ENCODE measurements around the gene NR6A1. TPM values are rescaled to one million over a fixed set of nuclear protein-coding genes. Genes with fewer than 3 reads are reported as not detected.

Gene NR6A1
- total RNA-seq, 1 donor from 2014 or later = 4.0 TPM

- intact Hi-C loops (cut with DNase I) = no loop called here
- ATAC-seq (no peak), DNase-seq (no peak)
- Histone ChIP-seq H3K4me1 (no peaks in the 10 kb centered on the region), H3K4me3 (no peak overlapping the region), H3K9me3 (no peaks in the 10 kb centered on the region), H3K27ac (no peak overlapping the region), H3K36me3 (no peaks in the 10 kb centered on the region), H3K27me3 (no peaks in the 10 kb centered on the region)
- TF ChIP-seq CTCF (IDR thresholded peaks at IDR 0.05) = no peak
These were observed 226.6 kb downstream of the NR6A1 start for GRCh38 chr9:124544535-124544934.

GRCh38 chr9:124541824-124542223 lies 229.3 kb downstream of the NR6A1 start:
- H3K4me1 ChIP-seq = no peaks in the 10 kb centered on the region
- no peak for TF ChIP-seq CTCF (IDR thresholded peaks at IDR 0.05)

GRCh38 chr9:124537926-124538325 lies 233.2 kb downstream of the NR6A1 start:
- no peak overlapping the region for H3K27ac ChIP-seq
- no peak for DNase-seq
- intact Hi-C loops (cut with DNase I) = no loop called here
- H3K9me3 ChIP-seq = no peaks in the 10 kb centered on the region
- no peaks in the 10 kb centered on the region for H3K4me1 ChIP-seq
- no peaks in the 10 kb centered on the region for H3K36me3 ChIP-seq
- no peak for TF ChIP-seq CTCF (IDR thresholded peaks at IDR 0.05)
- no peak for ATAC-seq
- H3K4me3 ChIP-seq = no peak overlapping the region
- H3K27me3 ChIP-seq = no peaks in the 10 kb centered on the region

More at GRCh38 chr9:124541824-124542223, 229.3 kb downstream of the NR6A1 start:
- H3K36me3 ChIP-seq = no peaks in the 10 kb centered on the region
- no peaks in the 10 kb centered on the region for H3K27me3 ChIP-seq
- intact Hi-C loops (cut with DNase I) = no loop called here
- no peak overlapping the region for H3K27ac ChIP-seq
- DNase-seq = no peak
- H3K9me3 ChIP-seq = no peaks in the 10 kb centered on the region
- no peak for ATAC-seq
- H3K4me3 ChIP-seq = no peak overlapping the region

GRCh38 chr9:124535846-124536245 lies 235.3 kb downstream of the NR6A1 start:
- H3K36me3 ChIP-seq = no peaks in the 10 kb centered on the region
- TF ChIP-seq CTCF (IDR thresholded peaks at IDR 0.05) = no peak
- H3K27me3 ChIP-seq = no peaks in the 10 kb centered on the region
- no peak overlapping the region for H3K27ac ChIP-seq
- ATAC-seq (no peak), DNase-seq (no peak)
- no peak overlapping the region for H3K4me3 ChIP-seq
- H3K4me1 ChIP-seq = no peaks in the 10 kb centered on the region
- intact Hi-C loops (cut with DNase I) = no loop called here
- H3K9me3 ChIP-seq = no peaks in the 10 kb centered on the region

- ATAC-seq = no peak
- H3K4me3 ChIP-seq = no peak overlapping the region
- TF ChIP-seq CTCF (IDR thresholded peaks at IDR 0.05) = no peak
These were observed 238.2 kb downstream of the NR6A1 start for GRCh38 chr9:124532897-124533296.

GRCh38 chr9:124531115-124531514 lies 240.0 kb downstream of the NR6A1 start:
- Histone ChIP-seq H3K9me3 (no peaks in the 10 kb centered on the region), H3K4me1 (no peaks in the 10 kb centered on the region), H3K36me3 (no peaks in the 10 kb centered on the region), H3K4me3 (no peak overlapping the region), H3K27ac (no peak overlapping the region), H3K27me3 (no peaks in the 10 kb centered on the region)
- intact Hi-C loops (cut with DNase I) = no loop called here
- no peak for DNase-seq
- TF ChIP-seq CTCF (IDR thresholded peaks at IDR 0.05) = no peak
- no peak for ATAC-seq

More at GRCh38 chr9:124532897-124533296, 238.2 kb downstream of the NR6A1 start:
- Histone ChIP-seq H3K36me3 (no peaks in the 10 kb centered on the region), H3K4me1 (no peaks in the 10 kb centered on the region), H3K9me3 (no peaks in the 10 kb centered on the region), H3K27me3 (no peaks in the 10 kb centered on the region), H3K27ac (no peak overlapping the region)
- no peak for DNase-seq
- intact Hi-C loops (cut with DNase I) = no loop called here

Measured in upper lobe of right lung (tissue), 1 donor.